B cell (primary cell): ENCODE measurements around the gene RPL37.

Experiments used
- CTCF ChIP-seq: fragments of 200-600 bp; IDR thresholded peaks from one replicate; pipeline ENCODE4 v1.8.0; 2022; ENCODE audit warnings: antibody characterized with exemption, mild to moderate bottlenecking
- EZH2 ChIP-seq: IDR thresholded peaks from 2 replicates; pipeline ENCODE4 v1.6.1; 2012; ENCODE audit warnings: borderline replicate concordance, low read depth, mild to moderate bottlenecking, moderate library complexity, low read length; ENCODE audit not compliant: insufficient read depth, poor library complexity, severe bottlenecking

GRCh38 chr5:40844565-40844964, 9.5 kb upstream of the RPL37 start:
- TF ChIP-seq CTCF: no peak
- TF ChIP-seq EZH2: no peak
